Adrenal gland (tissue), 5 donors: ENCODE measurements around the gene SURF4.

ENCODE experiments used
- CTCF ChIP-seq, 6 experiments: fragments of 450-650 bp in 4 of 6; fragments of 200-600 bp in 2 of 6; sonication (generic) in 1 of 6; IDR thresholded peaks; 1 replicate in 5 of 6; 2 replicates in 1 of 6; pipeline versions ENCODE4 v1.5.1 to v1.8.0; 2016 to 2021; ENCODE audit warnings: antibody characterized with exemption in 6 of 6, mild to moderate bottlenecking in 2 of 6, moderate library complexity in 1 of 6
- POLR2A ChIP-seq, 2 donors: fragments of 450-650 bp; IDR thresholded peaks; one replicate each; pipeline ENCODE4 v1.6.1; 2017; ENCODE audit warnings: antibody characterized with exemption in 2 of 2, mild to moderate bottlenecking in 2 of 2, moderate library complexity in 1 of 2
- donor health status: DM: no; HTN: no; CAD: no.

GRCh38 chr9:133375724-133376654 is at the start of gene SURF4, which contains the start of gene STKLD1:
- TF ChIP-seq CTCF (IDR thresholded peaks at IDR 0.05) (peak in 2 of 6 experiments; percentile 17 to 55), POLR2A (IDR thresholded peaks at IDR 0.05) (peak; percentile 93 to 96)
